NCI-H1930 (cell line): ENCODE data around the gene XPC.

Source experiments
- DNase-seq, 2 experiments: peaks; one replicate each; lab custom pipeline; 2025; lab: John Stamatoyannopoulos, UW

Gene XPC

DNA sequence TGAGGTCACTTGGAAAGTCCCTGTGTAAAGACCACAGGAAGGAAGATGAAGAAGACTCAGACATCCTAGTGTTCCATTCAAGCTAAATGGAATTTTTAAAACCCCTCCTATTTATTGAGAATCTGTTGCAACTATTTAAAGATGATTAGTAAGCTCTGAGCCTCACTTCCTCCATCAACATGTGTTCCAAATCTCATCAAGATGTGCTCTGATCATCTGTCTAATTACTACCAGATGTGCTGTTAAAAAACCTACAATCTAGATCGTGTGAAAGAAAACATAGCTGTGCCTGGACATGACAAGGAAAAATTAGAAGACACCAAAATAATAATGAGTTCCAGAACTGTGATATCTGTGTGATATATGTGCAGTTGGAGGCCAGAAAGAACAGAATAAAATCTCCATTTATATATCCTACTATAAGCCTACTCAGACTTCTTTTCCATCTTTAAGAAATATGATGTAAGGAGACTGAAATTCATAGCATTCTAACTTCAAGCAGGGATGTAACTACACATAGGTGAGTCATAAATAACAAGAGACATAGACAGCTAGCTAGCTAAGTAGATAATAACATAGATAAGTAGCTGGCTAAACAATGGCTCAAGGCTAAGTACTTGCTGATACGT lies 7.8 kb downstream of the XPC start:
- no peak for DNase-seq

DNA sequence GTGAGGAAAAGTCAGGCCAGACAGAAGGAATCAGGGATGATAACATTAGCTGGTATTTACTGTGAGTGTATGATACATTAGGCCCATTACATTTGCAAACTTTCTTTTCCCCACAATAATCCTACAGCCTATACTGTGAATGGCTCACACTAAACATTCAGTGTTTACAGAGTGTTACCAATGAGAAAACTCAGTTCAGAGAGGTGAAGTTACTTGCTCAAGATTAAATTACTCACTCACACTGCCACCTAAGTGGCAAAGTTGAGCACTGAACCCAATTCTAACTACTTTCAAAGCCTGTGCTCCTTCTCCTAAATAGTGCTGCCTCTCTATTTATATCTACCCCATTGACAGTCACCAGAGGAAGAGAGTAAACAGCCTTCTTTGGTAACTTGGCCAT lies 8.5 kb downstream of the XPC start:
- DNase-seq: no peak

DNA sequence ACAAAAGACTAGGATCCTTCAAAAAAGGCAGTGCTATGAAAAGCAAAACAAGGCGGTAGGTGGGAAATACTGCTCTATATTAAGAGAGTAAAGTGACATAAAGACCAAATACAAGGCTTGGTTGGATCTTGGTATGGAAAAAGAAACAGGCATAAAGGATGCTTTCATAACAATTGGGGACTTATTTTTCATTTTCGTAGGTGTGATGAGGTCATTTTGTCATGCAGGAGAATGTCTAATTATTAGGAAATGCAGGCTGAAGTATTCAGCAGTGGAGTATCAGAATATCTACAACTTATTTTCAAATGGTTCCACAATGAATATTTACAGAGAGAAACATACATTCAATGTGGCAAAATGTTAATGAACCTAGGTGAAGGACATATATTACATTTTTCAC lies 9.0 kb downstream of the XPC start:
- no peak for DNase-seq

DNA sequence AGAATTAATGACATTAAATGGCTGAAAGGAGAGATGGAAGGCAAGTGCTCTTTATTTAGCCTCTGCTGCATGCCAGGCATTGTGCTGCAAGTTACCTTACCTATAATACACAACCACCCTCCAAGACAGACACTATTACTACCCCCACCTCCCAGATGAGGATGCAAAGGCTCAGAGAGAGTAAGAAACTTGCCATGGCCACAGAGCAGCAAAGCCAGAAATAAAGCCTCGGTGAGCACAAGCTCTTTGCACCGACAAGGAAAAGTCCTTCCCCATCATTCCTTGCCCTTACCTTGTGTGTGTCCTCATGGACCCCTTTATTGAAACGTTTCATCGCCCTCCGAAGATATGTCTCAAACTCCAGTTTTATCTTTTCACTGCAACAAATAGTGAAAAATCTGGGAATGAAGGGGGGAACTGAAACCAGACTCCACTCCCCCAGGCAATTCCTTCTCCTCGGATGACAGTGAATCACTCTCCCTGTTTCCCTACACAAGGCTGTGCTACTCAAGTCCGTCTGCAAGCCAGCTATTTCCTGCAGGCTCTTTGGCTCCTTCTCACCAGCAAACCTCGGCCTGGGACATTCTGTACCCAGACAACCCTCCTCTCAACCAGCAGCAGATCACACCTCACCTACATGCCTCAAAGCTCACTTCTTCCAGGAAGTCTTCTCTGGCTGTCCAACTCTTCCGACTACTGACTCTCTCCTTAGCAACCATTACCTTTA lies 11.4 kb downstream of the XPC start:
- no peak for DNase-seq

DNA sequence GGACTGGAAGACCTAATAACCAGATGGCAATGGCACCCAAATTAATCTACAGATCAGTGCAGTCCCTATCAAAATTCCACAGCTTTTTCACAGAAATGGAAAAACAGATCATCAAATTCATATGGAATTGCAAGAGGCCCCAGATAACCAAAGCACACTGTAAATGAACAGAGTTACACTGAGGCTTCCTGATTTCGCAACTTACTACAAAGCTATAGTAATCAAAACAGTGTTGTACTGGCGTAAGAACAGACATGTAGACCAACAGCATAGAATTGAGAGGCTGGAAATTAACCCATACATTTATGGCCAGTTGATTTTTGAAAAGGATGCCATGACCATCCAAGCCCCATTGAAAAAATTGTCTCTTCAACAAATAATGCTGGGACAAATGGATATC lies 16.2 kb downstream of the XPC start:
- no peak for DNase-seq

DNA sequence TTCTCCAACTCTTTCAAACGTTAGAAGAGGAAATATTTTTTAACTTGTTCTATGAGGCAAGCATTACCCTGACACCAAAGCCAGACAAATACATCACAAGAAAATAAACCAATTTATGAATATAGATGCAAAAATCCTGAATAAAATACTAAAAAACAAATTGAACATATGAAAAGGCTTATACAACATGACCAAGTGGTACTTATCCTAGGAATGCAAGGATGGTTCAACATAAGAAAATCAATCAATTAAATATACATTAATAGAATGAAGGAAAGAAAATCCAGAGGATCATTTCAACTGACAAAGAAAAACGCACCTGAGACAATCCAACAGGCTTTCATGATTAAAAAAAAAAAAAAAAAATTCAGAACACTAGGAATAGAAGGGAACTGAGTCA lies 17.1 kb downstream of the XPC start:
- DNase-seq: no peak

DNA sequence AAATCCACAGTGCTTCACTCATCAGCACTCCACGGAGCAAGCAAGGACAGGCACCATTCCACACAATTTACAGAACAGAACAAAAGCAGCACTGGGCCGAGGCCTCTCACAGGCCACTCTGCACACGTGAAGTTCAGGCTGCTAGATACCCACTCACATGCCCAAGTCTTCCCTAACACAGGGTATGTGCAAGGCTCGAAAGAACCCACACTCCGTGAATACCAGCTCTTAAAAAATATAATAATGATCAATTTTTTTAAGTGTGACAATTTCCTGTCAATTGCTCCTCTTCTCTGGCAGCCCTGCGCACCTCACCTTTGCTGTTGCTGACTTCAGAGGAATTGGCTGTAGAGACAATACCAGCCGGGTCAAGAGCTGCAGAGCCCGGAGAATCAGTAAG lies 19.0 kb downstream of the XPC start:
- DNase-seq: no peak

DNA sequence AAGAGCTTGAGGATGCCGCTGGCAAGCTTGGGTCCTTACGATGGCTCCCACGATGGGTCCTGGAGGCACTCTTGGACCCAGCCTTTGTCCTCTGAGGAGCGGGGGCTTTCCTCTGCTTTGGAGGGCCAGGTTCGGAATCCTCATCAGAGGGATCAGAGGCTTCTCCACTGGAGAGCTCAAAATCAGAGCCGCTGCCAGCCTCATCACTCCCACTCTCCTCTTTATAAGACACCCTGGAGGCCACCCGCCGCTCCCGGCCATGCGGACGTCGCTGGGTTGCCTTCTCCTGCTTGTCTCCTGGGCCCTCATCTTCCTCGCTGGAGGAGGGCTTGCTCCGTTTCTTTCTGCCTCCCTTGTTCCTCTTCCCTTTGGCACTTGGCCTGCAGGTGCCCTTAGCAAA lies 20.0 kb downstream of the XPC start:
- no peak for DNase-seq

DNA sequence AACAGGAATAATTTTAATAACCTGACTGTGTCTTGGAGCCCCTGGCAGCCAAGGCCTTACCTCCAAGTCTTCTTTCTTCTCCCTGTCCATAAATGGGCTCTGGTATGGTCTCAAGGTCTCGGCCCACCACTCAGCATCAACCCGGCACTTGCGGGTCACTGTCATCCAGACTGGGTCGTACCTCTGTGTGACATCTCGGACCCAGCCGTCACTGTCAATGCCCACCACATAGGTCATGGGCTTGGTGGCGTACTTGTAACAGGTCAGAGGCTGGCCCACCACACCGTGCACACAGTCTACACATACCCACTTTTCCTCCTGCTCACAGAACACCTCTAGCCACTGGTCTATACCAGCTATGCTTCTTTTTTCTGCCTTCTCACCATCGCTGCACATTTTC lies 20.4 kb downstream of the XPC start:
- DNase-seq: no peak

DNA sequence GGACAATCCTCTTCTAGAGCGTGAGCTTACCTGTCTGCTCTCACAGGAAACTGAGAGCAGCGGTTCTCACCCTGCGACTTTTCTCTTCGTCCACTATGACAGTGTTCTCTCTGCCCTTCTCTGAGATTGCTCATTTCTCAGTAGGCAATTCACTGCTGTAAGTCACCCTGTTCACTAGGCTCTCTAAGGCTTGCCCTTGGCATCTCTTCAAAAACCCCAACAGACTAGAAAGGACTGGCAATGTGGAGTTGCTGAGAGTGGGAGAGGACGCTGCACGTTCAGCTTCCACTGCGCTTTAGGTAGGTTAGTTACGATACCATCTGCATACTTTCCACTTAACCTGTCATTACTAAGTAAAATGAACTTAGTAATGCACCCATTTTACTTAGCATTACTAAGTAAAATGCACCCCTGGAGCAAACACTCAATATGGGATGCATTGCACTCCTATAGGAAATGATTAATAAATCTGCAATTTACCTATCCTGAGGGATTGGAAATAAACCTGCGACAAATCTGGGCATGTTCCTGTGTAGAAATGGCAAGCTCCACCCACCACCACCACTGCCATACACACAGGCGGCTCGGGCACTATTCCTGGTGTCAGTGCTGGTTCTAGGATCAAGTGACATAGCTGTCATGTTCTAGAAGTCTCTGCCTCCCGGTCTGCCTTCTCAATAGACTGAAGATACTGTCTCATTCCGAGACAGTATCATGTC lies 21.4 kb downstream of the XPC start:
- DNase-seq: no peak

DNA sequence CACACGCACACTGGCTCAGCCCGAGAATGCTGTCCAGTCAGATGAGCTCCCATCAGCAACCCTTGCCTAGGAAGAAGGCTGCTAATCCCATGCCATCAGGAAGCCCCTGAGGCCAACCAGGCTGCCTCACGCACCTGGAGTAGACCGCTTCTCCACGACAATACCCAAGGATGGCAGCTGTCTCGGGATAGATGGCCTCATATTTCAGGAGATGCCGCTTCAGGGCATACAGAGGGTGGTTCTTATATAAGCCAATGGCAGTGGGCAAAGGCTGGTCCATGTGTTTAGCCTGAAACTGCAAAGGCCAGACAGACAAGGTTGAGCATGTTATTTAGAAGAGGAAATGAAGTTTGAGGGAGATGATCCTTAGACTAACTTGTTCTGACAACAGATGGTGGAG lies 22.2 kb downstream of the XPC start:
- no peak for DNase-seq

DNA sequence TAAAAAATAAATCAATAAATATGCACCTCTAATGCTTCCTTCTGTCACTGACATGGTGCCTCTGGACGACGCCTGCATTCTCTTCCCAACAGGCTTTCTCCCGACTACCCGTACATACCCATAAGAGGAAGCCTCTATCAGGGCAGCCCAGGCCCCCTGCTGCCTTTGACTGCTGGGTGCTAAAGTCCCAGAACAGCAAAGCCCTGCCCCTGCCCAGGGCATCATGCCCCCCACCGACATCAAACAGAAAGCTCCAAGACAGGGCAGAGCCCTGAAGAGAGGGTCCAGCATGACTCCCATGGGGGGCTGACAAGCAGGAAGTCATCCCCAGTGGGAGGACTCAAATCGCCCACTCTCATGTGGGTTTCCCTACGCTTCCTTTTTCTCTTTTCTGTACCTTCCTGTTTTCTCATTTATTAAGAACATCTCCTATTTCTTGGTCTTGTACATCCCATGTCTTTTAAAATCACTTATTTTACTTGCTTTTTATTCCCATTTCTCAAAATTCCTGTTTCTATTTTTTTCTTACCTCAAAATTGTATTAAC lies 23.4 kb downstream of the XPC start:
- DNase-seq: no peak

DNA sequence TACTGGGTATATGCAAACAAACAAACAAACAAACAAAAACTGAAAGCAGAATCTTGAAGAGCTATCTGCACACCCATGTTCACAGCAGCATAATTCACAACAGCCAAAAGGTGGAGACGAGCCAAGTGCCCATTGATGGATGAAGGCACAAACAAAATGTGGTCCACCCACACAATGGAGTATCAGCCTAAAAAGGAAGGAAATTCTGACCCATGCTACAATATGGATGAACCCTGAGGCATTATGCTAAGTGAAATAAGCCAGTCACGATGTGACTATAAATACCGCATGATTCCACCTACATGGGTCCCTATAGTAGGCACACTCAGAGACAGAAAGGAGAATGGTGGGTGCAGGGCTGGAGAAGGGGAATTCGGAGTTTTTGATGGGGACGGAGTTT lies 24.1 kb downstream of the XPC start:
- DNase-seq: no peak

DNA sequence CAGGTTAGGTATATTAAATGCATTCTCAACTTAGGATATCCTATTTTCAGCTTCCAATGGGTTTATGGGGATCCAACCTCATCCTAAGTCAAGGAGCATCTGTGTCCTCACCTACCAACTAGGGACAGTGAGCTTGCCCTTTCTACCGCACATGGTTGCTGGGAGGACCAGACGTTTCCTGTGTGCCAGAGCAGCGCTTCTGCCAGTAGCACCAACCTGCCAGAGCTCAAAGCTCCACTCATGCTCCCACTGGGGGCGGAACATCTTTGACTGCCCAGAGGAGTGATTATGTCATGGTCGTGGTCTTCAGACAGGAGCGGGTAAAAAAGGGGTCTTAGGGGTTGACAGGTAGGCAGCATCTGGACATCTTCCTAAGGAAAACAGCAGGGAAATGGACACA lies 24.7 kb downstream of the XPC start:
- no peak for DNase-seq

DNA sequence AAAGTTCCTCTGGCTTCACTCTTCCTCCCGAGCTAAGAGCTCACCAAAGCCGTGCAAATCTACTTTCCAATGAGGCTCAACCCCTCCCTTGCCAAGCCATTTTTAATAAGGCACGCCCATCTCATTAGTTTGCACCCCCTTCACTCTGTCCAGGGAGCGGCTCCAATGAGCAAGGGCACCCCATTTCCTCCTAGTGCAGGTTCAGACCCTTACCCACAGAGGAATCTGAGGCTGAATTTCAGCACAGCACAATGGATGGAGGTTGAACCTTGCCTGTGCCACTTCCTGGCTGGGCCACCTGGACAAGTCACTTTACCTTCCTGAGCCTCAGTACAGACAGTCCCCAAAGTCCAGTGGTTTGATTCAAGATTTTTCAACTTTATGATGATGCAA lies 25.4 kb downstream of the XPC start:
- no peak for DNase-seq

DNA sequence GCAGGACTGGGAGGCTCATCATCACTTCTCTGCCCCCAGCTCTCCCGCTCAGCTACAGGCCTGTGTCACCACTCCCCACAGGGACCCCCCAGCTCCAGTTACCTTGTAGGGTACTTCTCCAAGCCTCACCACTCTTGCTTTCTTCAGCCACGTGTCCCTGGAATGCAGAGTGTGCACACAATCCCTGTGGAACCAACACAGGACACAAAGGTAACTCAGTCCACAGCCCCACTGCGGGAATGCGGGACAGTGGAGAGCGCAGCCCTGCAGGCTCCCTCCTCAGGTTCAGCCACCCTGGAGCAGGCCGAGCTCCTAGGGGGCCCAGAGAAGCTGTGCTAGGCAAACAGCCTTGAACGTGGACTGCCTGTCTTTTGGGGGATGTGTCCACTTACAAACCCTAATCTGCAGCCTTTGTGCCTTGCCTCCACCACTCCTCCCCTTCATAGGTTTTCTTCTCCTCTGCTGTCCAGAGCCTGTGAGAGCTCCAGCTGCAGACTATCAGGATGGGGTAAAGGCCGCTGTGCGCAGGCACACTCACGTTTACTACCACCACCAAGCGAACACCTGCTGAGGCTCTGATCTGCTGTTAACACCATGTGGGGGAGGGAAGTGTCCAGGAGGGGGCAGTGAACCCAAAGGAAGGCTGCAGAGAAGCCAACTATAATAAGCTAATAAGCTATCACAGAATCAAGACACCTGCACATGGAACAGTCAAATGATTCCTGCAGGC lies 26.0 kb downstream of the XPC start:
- DNase-seq: no peak

DNA sequence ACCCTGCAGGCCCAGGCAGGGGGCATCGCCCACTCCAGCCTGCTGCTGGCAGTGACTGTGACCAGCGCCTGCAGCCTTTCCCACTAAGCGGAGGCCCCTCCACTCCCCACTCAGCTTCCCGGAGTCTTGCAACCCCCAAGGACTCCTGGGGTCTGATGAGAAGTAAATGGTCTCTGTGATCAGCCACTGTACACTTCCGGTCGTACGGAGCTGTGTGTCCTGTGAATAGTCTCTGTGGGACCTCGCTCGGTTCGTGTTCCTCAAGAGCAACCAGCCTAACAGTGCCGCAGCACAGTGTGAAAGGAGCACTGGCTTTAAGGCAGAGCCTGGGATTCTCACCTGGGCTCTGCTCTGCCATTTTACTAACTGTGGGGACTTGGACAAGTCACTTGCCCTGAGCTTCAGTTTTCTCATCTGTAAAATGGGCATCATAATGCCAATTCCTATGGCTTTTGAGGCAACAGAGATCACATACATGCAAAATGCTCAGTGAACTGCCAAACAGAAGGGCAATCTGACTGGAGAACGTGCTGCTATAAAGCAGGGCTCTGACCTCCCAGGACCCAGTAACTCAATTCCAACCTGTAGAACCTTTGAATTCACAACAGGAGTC lies 26.8 kb downstream of the XPC start:
- no peak for DNase-seq

DNA sequence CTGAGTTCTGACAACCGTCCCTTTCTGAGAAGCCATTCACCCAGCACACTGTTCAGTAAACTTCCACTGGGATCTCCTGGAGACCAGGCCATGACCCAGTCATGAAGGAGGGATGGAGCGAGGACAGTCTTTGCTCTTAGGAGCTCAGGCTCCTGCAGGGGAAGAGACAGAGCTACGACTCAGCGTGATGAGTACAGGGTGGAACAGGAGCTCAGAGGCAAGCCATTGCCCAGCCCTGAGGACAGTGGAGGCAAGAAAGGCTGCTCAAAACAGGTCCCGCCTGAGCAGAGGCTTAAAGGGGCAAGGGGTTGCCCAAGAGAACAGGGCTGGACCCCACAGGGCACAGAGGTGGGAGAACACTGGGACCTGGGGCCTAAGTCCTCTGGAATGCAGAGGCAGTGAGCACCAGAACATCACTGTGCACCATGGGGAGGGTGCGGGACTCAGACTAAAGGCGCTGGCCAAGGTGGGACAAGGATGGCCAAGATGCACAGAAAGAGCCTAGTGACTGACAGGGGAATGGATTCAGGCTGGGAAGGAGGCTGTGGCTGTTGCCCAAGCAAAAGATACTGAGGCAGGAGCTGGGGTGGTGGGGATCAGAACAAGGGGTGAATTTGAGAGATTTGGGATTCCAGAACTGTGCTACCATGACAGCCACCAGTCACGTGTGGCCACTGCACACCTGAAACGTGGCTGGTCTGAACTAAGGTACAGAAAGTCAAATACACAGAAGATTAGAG lies 27.7 kb downstream of the XPC start:
- DNase-seq: no peak

DNA sequence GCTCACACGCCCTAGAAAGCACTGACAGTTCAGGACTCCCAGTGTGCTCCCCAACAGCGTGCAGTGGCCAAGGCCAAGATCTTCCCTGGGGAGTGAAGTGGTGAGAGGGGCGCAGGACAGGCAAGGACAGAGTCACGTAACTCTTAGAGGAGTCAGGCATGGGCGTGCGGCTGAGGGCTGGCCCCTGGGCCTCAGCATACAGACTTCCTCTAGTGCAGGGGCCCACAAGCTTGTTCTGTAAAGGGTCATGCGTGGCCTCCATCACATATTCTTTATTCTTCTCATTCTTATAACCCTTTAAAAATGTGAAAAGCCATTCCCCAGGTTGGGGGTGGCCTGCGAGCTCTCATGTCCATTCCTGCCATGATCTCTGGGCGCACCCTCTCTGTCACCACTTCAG lies 28.3 kb downstream of the XPC start:
- no peak for DNase-seq

DNA sequence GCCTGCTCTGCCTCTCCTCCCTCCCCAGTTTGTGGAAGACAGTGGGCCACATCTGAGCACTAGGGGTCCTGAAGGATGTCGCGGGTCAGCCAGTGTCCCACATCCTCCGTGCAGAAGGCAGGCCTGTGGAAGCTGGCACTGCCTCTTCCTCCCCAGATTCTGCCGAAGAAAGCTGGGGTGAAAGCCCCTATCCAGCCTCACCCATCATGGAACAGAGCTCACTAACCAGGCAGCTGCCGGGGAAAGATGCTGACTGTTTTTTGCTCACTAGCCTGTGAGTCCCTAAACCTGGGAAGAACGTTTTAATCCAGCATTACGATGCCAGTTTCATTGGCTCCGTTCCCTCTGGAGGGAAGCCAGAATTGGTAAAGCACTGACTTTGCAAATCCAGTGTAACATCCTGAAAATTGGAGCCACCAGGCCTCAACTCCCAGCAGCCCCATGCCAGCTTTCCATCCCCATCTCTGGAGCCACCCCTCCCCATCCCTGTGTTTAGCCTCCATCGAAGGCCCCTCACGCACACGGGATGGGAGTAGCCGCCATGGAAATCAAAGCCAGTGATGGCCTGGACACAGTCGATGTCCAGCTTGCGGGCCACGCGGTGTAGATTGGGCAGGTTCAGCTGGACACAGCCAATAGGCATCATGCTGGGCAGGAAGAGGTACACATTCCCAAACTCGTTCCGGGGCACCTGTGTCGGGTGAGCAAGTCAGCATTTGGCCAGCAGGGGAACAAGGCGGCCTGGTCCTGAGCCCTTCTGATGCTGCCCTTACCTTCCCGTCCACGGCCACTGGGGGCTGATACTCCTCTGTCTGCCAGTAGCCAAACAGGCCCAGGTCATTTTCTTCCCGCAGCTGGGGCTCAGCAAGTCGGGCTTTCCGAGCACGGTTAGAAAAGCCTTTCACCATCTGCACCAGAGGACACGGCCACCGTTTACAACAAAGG lies 30.1 kb downstream of the XPC start:
- DNase-seq: no peak
